ENCODE results near the gene CRABP1. TPM values are rescaled to one million over a fixed set of nuclear protein-coding genes. Genes with fewer than 3 reads are reported as not detected.

The CRABP1 gene
- total and polyA plus RNA-seq, 7 donors: 0.05 TPM; not detected in 6

DNA sequence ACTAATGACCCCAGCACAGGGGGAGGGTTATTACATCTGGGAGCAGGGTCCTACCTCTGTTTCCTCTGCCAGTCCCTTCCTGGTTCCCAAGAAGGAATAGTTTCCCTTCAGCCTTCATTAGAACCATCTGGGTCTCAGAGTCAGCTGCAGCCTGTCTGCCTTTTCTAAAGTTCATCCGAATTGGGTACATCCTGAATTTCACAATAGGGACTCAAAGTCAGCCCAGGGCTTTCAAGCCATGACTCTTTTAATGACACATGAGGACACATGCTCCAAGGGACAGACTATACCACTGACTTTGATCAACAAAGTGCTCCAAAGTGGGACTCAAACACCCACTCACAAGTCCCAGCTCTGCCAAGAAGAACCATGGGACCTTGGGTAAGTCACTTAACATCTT lies 12.7 kb upstream of the CRABP1 start:
- Histone ChIP-seq H3K36me3 (ENCODE audit: insufficient read depth in 1 of 2, low read depth in 1 of 2) (no peaks in the 10 kb centered on the region), H3K4me1 (no peaks in the 10 kb centered on the region), H3K27ac (no peak overlapping the region), H3K9me3 (no peaks in the 10 kb centered on the region), H3K27me3 (ENCODE audit: insufficient read depth in 3 of 3, low read length in 2 of 3) (no peaks in the 10 kb centered on the region), H3K4me3 (no peak overlapping the region)
- intact Hi-C loops (cut with DNase I): no loop called here
- DNase-seq (no peak), ATAC-seq (no peak)
- TF ChIP-seq, protein P1, sequence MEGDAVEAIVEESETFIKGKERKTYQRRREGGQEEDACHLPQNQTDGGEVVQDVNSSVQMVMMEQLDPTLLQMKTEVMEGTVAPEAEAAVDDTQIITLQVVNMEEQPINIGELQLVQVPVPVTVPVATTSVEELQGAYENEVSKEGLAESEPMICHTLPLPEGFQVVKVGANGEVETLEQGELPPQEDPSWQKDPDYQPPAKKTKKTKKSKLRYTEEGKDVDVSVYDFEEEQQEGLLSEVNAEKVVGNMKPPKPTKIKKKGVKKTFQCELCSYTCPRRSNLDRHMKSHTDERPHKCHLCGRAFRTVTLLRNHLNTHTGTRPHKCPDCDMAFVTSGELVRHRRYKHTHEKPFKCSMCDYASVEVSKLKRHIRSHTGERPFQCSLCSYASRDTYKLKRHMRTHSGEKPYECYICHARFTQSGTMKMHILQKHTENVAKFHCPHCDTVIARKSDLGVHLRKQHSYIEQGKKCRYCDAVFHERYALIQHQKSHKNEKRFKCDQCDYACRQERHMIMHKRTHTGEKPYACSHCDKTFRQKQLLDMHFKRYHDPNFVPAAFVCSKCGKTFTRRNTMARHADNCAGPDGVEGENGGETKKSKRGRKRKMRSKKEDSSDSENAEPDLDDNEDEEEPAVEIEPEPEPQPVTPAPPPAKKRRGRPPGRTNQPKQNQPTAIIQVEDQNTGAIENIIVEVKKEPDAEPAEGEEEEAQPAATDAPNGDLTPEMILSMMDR (IDR thresholded peaks at IDR 0.05): no peak
- WGBS, 3 donors: 41 to 53% (median 50%) methylated on average over 1 of the region's 1 CpG

- Histone ChIP-seq H3K27me3 (ENCODE audit: insufficient read depth in 3 of 3, low read length in 2 of 3) (peaks cover 0 to 4% (median 1%) of the 10 kb centered on the region in 3 donors), H3K27ac (no peak overlapping the region), H3K4me1 (no peaks in the 10 kb centered on the region), H3K9me3 (no peaks in the 10 kb centered on the region), H3K36me3 (ENCODE audit: insufficient read depth in 1 of 2, low read depth in 1 of 2) (no peaks in the 10 kb centered on the region), H3K4me3 (no peak overlapping the region)
- 39 to 55% (median 45%) methylated on average over 4 of the region's 4 CpGs for WGBS, 3 donors
- intact Hi-C loops (cut with DNase I): no loop called here
- TF ChIP-seq, protein P1 (IDR thresholded peaks at IDR 0.05): no peak
- no peak for ATAC-seq
- DNase-seq: no peak
Observed at GRCh38 chr15:78329625-78330024, 10.5 kb upstream of the CRABP1 start.

DNA sequence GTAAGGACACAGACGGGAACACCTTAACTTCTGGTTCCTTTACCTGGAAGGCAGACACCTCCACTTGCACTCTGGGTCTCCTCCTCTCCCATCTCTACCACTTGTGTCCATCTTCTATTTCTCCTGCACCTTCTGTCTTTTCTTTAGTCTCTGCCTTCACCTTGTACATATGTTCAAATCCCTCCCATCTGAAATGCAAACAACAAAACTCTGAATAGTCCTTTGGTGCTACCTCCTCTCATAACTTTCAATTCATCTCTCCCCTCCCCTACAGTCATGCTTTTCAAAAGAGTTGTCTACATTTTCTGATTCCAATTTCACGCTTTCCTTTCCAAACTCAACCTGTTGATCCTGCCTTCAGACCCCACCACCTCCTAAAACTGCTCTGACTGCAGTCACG lies 5.3 kb upstream of the CRABP1 start:
- H3K27ac ChIP-seq: no peak overlapping the region
- TF ChIP-seq, protein P1 (IDR thresholded peaks at IDR 0.05): no peak
- no peaks in the 10 kb centered on the region for H3K4me1 ChIP-seq
- H3K9me3 ChIP-seq: no peaks in the 10 kb centered on the region
- intact Hi-C loops (cut with DNase I): no loop called here
- ATAC-seq: no peak
- DNase-seq: no peak
- H3K36me3 ChIP-seq (ENCODE audit: insufficient read depth in 1 of 2, low read depth in 1 of 2): no peaks in the 10 kb centered on the region
- WGBS, 3 donors: 90 to 93% (median 91%) methylated on average over 3 of the region's 3 CpGs
- no peak overlapping the region for H3K4me3 ChIP-seq
- peaks cover 0 to 53% (median 18%) of the 10 kb centered on the region in 3 donors for H3K27me3 ChIP-seq (ENCODE audit: insufficient read depth in 3 of 3, low read length in 2 of 3)

- H3K27ac ChIP-seq: no peak overlapping the region
- no peaks in the 10 kb centered on the region for H3K36me3 ChIP-seq (ENCODE audit: insufficient read depth in 1 of 2, low read depth in 1 of 2)
- TF ChIP-seq, protein P1 (IDR thresholded peaks at IDR 0.05): no peak
- H3K4me3 ChIP-seq: no peak overlapping the region
- DNase-seq (no peak), ATAC-seq (no peak)
- no peaks in the 10 kb centered on the region for H3K9me3 ChIP-seq
- peaks cover 0 to 65% (median 25%) of the 10 kb centered on the region in 3 donors for H3K27me3 ChIP-seq (ENCODE audit: insufficient read depth in 3 of 3, low read length in 2 of 3)
- H3K4me1 ChIP-seq: peaks cover 8% of the 10 kb centered on the region
- intact Hi-C loops (cut with DNase I): no loop called here
- 75 to 82% (median 76%) methylated on average over 4 of the region's 4 CpGs for WGBS, 3 donors
Observed at GRCh38 chr15:78335985-78336384, 4.2 kb upstream of the CRABP1 start.

DNA sequence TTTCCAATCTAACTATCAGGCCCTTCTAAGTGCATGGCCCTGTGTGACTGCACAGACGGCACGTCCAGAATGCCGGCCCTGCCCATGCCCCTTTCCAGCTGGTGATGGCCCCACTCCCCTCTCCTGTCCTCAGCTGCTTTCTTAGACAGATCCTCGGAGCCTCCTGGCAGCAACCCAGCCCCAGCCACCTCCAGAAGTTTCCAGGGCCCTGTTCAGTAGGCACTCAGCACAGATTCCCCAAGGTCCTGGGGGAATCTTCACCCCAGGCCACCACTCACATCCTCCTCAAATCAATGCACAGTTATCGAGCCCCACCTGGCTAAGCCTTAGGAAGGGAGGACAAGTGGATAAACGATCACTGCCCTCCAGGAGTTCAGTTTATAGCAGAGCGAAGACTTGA lies 1.4 kb upstream of the CRABP1 start:
- 57 to 66% (median 60%) methylated on average over 7 of the region's 7 CpGs for WGBS, 3 donors
- H3K27ac ChIP-seq: no peak overlapping the region
- peaks cover 8% of the 10 kb centered on the region for H3K4me1 ChIP-seq
- DNase-seq (no peak), ATAC-seq (no peak)
- no peaks in the 10 kb centered on the region for H3K9me3 ChIP-seq
- H3K27me3 ChIP-seq (ENCODE audit: insufficient read depth in 3 of 3, low read length in 2 of 3): peaks cover 0 to 87% (median 33%) of the 10 kb centered on the region in 3 donors
- TF ChIP-seq, protein P1 (IDR thresholded peaks at IDR 0.05): no peak
- no peak overlapping the region for H3K4me3 ChIP-seq
- H3K36me3 ChIP-seq (ENCODE audit: insufficient read depth in 1 of 2, low read depth in 1 of 2): no peaks in the 10 kb centered on the region
- intact Hi-C loops (cut with DNase I): no loop called here

All from psoas muscle (tissue), 8 donors.